Endometrial microvascular endothelial cells (primary cell): ENCODE data around the gene MBNL2. TPM values are rescaled to one million over a fixed set of nuclear protein-coding genes. Genes with fewer than 3 reads are reported as not detected.

Source experiments
- in situ Hi-C: cut with HindIII; loops from 2 replicates; pipeline ENCODE4 v1.10.0; 2017; ENCODE audit warnings: low sequenced_read_pairs, low pct_unique_long_range_greater_than_20kb; ENCODE audit errors: inconsistent ontology term
- total RNA-seq: library from RNA; depleted of rRNA; stranded (reverse); fragments of >200 nt; gene quantifications from one replicate; pipeline ENCODE4 v1.2.3, GENCODE V29; 2015; ENCODE audit errors: inconsistent ontology term

The MBNL2 gene
- total RNA-seq, 1 donor from 2014 or later = 76.1 TPM

GRCh38 chr13:97434397-97435201, 212.5 kb downstream of the MBNL2 start:
- in situ Hi-C loops = loop anchor here (10.0 kb wide), 1 partner anchor 210 kb away; the partner anchor contains the start of gene MBNL2

DNA sequence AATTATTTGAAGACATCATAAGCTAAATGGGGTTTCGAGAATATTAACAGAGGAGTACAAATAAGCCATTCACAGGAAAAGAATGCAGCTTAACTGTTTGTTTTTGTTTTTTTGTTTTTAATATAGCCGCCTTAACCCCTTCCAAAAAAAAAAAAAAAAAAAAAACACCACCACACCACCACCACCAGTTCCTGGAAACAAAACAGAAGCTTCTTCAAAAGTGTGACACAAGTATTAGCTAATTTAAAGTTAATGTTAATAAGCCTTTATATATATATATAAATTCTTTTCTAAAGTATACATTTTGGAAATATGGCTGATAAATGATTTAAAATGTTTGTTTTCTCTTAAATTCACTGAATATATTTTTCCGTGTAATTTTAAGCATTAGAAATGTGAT, 213.2 kb downstream of the MBNL2 start:
- in situ Hi-C loops = loop anchor here (10.0 kb wide), 1 partner anchor 211 kb away; the partner anchor contains the start of gene MBNL2

GRCh38 chr13:97435794-97436193, 213.7 kb downstream of the MBNL2 start:
- in situ Hi-C loops = loop anchor here (10.0 kb wide), 1 partner anchor 211 kb away; the partner anchor contains the start of gene MBNL2

DNA sequence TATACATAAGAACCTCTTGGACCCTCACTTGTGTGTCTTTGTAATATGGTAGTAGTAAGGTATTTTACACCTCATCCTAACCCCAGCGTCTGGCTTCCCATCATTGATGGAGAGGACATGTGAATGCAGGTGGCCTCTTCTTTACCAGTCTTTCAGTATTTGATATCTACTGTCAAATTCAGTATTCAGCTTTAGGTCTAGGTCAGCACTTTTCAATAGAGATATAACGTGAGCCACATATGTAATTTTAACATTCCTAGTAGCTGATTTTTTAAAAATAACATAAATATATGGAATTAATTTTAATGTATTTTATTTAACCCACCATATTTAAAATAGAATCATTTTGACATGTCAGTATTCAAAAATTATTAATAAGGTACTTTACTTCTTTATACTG, 214.7 kb downstream of the MBNL2 start:
- in situ Hi-C loops = loop anchor here (10.0 kb wide), 1 partner anchor 212 kb away; the partner anchor contains the start of gene MBNL2

GRCh38 chr13:97437729-97438128, 215.6 kb downstream of the MBNL2 start:
- in situ Hi-C loops = loop anchor here (10.0 kb wide), 1 partner anchor 213 kb away; the partner anchor contains the start of gene MBNL2

DNA sequence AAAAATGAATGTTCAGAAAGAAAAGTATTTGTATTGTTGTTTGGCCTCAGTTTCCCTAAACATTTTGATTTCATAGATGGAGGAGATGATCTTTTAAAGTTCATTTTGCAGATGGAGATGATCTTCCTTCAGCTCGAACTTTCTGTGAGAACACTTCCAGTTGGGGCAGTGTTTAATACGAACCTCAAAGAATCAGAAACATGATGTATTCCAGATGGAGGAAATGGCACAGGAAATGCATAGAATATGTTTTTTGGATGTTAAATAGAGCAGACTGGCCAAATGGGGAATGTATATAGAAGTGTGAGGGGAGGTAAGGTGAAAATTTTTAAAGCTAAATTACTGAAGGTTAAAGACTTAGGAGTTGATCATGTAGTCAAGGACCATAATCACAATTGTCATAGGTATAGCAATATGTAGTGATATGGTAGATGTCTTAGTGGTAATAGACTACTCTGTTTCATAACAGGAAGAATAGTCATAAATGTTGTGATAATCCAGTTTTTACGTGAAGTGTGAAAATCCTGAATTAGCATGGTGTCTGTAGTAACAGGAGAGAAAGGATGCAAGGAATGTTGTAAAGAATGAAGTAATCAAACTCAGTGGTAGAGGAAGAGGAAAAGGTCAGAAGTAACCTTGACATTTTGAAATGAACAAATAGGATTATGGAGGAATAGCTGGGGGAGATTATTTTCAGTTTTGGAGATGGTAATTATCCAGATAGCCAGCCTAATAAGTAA, 216.9 kb downstream of the MBNL2 start:
- in situ Hi-C loops = loop anchor here (10.0 kb wide), 1 partner anchor 214 kb away; the partner anchor contains the start of gene MBNL2

DNA sequence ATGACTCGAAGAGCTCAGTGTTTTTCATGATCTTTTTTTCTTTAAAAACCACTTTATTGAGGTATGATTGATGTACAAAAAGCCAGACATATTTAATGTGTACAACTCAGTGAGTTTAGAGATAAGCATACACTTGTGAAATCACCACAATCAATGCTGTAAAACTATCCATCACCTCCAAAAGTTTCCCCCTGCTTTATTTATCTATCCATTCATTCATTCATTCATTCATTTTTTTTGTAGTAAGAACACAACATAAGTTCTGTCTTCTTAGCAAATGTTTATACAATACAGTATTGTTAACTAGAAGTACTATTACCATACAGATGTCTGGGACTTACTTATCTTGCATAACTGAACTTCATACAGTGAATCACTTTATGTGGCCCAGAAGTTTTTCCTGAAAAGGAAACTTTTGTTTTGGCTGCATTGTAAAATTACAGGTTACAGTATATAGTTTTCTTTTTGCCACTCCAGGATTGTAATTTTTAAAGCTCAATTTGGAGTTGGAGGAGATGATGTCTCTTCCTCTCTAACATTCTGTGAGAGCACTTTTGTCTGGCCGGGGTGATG, 218.6 kb downstream of the MBNL2 start:
- in situ Hi-C loops = no loop called here

DNA sequence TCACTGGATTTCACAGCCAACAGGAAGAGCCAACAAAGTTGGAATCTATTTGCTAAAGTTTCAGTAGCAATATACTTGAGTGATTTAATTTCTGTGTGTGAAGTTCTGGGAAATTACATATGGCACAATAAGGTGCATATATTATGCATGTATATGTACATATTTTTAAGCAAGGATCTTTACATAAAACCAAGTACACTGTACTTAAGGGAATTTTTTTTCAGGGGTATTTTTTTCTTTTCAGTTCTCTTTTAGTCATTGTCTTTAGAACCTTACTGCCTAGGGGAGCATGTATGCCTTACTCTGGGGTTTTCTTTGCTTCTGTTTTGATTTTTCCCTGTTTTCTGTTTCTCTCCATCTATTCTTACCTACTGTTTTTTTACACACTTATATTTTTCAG, 219.2 kb downstream of the MBNL2 start:
- in situ Hi-C loops = no loop called here

Other genes starting within 250 kb of the MBNL2 start
- gene OXGR1, start 227.9 kb upstream of the MBNL2 start, total RNA-seq = not detected
- gene RAP2A, start 211.8 kb downstream of the MBNL2 start, total RNA-seq = 50.8 TPM